A673 (cell line): ENCODE results near the gene TTLL10.

Experiments used
- CTCF ChIP-seq: fragments of 300-800, 200-600 bp; sonication (generic); conservative IDR thresholded peaks from 2 replicates; pipeline ENCODE4 v1.5.1; 2017; ENCODE audit warnings: low read depth, mild to moderate bottlenecking, antibody characterized with exemption, low read length, moderate library complexity, mixed read lengths
- EZH2 ChIP-seq: fragments of 200-600 bp; sonication (generic); IDR thresholded peaks from 2 replicates; pipeline ENCODE4 v1.6.1; 2017; ENCODE audit warnings: borderline replicate concordance, low read depth, mild to moderate bottlenecking, mixed read lengths, antibody characterized with exemption, low read length; ENCODE audit not compliant: poor library complexity, severe bottlenecking

GRCh38 chr1:1207571-1207892, 33.9 kb downstream of the TTLL10 start:
- TF ChIP-seq CTCF = no peak
- no peak for TF ChIP-seq EZH2
